ENCODE results near the gene RCOR2.

Gene RCOR2

GRCh38 chr11:63907063-63907462 is 9.9 kb downstream of the RCOR2 start:
- no peak for DNase-seq

DNA sequence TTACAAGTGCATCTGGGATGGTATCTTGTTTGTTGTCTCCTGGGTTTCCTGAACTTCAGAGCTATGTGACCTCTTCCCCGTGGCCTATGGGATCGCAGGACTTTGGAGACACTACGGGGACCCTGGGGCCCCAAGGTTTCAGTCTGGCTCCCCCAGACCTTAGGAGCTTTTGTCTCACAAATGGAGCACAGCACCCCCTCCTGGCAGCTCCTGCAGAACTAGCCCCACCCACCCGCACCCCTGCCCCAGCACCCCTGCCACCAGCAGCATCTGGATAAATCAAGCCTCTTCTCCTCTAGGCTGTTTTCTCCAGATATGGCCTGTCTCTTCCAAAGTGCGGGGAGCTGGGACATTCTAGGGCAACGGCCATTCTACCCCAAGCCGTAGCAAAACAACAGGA is 10.4 kb downstream of the RCOR2 start:
- peak; percentile 57 for DNase-seq

- no peak for DNase-seq
Measured at GRCh38 chr11:63906087-63906486, 10.9 kb downstream of the RCOR2 start.

- DNase-seq, result no peak
Measured at GRCh38 chr11:63905179-63905578, 11.8 kb downstream of the RCOR2 start.

DNA sequence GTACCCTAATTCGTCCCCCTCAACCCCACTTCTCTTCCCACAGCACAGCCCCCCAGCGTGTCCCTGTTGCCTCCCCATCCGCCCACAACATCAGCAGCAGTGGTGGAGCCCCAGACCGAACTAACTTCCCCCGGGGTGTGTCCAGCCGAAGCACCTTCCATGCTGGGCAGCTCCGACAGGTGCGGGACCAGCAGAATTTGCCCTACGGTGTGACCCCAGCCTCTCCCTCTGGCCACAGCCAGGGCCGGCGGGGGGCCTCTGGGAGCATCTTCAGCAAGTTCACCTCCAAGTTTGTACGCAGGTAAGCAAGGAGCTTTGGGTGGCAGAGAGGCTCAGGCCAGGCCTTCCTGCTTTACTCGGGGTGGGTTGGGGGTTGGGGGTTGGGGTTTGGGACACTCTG is 12.2 kb downstream of the RCOR2 start:
- no peak for DNase-seq

DNA sequence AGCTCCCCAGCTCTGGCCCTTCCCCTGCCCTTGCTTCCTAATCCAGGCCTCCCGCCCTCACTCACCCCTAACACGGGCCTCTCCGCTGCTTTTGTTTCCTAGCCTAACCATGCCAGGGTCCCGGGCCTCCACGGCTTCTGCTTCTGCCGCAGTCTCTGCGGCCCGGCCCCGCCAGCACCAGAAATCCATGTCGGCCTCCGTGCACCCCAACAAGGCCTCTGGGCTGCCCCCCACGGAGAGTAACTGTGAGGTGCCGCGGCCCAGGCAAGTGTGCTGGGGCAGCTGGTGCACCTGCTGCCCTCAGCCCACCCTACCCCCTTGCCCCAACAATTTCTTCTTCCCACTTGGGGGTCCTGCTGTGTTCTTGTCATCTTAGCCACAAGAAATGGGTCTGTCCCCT is 13.1 kb downstream of the RCOR2 start:
- no peak for DNase-seq

DNA sequence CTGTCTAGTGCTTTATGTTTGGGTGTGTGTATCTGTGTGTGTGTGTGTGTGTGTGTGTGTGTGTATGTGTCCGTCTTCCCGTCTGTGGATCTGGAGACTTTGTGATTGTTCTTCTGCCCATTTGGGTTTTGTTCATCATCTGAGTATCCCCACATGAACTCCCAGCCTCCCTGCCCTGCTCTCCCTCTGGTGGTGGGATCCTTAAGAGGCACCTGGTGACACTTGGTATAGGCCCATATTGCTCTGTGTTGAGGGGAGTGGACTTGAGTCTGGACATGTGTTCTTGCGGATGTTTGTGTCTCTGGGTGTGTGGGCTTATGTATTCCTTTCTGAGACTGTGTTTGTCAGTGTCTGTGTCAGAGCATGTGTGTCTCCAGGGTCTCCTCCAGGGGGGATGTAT is 15.3 kb downstream of the RCOR2 start:
- no peak for DNase-seq

DNA sequence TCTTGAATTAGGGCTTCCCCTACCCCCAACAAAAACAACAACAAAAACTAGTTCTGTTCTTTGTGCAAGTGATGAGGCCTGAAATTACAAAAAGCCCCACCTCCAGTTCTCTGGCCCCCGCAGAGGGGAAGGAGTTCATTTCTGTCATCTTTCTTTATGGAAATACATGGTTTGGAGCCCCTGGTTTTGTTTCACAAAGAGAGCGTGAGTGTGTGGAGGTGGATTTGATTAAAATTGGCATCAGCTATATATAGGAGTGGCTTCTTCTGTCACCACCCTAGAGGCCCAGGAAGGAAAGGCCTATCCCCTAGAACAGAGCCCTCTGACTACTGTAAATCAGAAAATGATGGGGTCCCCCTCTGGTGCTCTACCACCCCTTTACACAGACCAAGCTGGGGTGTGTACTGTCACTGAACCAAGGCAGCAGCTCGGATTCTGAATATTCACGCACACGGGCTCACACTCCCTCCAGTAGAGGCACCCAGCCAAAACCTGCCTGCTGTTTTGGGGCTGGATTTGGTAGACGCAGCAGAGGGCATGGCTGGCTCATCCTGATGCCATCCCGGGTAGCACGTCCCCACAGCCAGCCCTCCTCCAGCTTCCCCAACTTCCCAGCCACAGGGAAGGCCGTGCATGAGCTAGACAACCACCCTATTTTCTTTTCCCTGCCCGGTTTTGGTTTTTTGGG is 19.4 kb downstream of the RCOR2 start:
- no peak for DNase-seq

DNA sequence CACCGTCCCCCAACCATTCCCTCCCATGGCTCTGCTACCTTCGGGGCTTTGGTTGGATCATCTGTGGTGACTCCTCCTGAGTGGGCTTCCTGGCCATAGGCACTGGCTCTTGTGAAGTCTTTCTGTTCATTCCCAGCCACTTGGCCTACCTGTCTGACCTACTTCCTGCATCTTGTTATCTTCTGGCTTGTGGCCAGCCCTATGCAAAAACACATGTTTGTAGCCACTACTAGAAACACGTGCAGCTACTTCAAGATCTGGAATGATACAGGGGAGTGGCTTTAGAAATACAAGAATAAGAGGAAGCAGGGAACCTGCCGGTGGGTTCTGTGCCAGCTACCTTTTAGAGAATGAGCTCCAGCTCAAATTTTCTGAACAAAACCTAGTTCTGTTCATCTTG is 20.9 kb downstream of the RCOR2 start:
- DNase-seq, result no peak

- no peak for DNase-seq
Measured at GRCh38 chr11:63893355-63893754, 23.6 kb downstream of the RCOR2 start.

DNA sequence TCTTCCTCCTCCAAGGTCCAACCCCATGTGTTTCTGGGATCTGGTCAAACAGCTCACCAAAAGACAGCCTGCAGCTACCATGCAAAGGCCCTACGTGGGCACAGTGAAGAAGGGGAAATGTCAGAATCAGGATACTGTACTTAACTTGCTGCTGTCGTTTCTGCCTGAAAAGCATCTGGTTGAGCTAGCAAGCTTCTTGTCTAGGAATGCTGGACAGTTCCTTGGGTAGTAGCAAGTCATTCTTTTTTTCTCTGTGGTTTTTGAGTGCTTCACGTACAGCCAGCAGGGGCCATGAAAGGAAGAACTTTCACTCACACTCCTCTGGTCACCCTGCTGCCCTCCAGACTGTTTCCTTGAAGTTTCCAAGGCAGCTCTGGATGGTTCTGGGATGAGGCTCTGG is 24.7 kb downstream of the RCOR2 start:
- no peak for DNase-seq

- DNase-seq, result no peak
Measured at GRCh38 chr11:63890368-63890767, 26.6 kb downstream of the RCOR2 start.

DNA sequence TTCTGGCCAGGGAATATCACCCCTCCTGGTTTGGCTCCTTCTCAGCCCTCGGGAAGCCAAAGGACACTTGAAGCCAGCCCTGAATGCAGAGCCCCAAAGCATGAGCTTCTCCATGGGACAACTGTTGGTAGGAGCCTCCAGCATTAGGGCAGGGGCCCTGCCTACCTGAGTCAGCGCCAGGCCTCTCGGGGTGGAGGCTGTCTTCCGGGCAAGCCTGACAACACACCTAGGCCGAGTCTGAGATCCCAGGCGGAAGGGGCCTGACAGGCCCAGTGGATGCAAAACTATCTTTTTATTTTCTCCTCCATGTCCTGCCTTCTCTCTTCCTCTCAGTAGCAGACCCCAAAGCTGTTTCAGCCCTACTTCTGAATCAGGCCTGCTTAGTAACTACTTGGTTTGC is 27.6 kb downstream of the RCOR2 start:
- no peak for DNase-seq

DNA sequence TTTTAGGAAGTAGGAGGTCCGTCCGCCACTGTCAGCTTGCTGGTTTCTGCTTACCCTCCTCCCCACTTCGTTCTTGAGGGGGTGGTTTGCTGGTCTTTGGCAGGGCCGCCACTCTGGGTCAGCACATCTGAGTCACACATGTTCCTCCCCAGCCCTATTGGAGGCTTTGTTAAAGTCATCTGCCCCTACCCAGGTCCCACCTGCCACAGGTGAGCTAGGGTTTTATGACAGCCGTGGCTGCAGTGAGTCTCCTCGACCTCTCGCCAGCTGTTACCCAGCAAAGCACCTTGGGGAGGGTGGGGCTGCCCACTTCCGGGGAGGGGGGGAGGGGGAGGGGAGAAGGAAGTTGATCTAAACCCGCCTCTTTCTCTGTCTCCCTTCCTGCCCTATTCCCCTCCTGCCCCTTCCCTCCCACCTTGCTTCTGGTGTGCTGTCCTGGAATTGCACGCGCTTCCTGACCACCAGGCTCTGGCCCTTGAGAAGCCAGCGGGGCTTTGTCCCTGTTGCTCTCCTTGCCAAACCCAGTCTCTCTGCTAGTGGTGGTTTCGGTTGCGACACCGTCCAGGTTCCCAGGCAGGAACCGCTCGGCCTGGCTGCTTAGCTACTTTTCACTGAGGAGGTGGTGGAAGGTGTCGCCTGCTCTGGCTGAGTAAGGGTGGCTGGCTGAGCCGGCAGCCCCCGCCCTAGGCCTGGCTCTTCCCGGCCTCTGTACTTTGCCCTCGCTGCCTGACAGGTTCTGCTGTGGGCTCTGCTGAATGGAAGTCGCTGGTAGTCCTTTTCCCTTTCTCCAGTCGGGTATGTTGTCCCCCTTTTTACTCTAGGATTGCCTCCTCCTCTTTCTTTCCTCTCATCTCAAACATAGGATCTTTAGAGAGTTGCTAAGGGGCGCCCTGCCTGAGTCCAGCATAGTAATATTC is 28.5 kb downstream of the RCOR2 start:
- DNase-seq, result peak; percentile 62

- no peak for DNase-seq
Measured at GRCh38 chr11:63887386-63887999, 29.5 kb downstream of the RCOR2 start.

DNA sequence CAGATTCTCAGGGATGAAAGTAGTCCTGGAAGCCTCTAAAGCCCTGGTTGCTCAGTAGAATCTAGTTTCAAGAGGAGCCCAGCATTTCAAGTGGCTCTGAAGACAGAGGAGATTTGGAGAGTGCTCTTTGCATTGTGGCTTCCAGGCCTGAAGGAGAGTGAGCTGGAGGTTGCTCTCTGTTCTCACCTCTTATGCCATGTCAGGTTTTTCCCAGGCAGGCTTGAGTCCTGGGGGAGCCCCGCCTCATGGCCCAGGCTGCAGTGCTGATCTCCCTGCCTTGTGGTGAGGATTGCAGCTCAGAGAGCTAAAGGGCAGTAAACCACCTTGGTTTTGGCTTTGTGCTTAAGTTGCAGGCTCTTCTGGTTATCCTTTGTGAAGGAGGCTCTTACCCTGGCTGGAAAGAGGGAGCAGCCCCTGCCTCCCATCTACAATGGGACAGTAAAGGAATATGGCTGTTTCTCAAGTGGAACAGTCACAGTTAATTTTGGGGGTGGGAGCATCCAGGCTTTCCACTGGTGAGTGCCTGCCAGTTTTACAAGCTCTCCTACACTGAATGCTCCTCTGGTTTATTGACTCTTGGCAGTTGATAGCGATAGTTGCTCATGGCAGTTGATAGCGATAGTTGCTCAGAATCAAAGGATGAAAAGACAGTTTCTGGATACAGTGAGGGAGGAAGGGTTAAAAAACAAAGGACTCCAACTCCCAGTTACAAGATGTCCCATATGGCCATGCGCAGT is 32.6 kb downstream of the RCOR2 start:
- DNase-seq, result no peak

DNA sequence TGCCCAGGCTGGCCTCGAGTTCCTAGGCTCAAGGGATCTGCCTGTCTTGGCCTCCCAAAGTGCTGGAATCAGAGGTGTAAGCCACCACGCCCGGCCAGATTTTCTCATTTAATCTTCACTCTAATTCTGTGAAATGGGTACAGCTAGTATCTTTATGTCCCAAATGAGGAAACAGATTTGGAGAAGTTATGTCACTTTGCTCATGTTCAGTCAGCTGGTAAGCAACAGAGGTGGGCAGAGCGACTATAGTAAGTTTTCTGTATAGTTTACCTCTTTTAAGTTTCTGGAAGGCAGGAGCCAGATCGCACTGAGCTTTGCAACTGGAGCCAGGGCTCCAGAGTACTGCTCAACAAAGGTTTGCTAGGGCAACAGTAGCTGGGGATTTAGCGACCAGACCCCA is 33.2 kb downstream of the RCOR2 start:
- no peak for DNase-seq

GRCh38 chr11:63882555-63883242 is 34.3 kb downstream of the RCOR2 start:
- no peak for DNase-seq

DNA sequence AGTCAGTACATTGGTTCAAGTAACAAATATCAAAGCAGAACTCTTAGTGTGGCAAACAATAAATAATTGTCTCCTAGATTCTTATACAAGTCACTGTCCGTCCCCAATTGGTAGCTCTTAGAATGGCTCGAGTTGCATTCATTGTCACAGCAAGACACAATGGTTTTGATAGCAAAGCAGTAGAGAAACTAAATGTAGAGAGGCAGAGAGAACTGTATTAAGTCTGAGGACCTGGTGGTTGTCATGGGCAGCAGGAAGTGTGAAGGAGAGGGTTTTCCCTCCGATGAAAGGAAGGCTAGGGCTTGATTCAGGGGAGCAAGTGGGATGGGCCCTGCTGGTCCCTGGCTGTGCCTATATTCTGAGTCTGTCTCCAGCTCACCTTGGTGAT is 36.6 kb downstream of the RCOR2 start:
- DNase-seq, result no peak

- DNase-seq, result no peak
Measured at GRCh38 chr11:63879598-63880402, 37.2 kb downstream of the RCOR2 start.

- no peak for DNase-seq
Measured at GRCh38 chr11:63877658-63878241, 39.2 kb downstream of the RCOR2 start.
